GM23338 (cell line): ENCODE data around the gene RAPGEF4. TPM values are rescaled to one million over a fixed set of nuclear protein-coding genes. Genes with fewer than 3 reads are reported as not detected.

Source experiments
- ATAC-seq: fragments of 200-7000 bp; cut with Tn5 transposase; 3 replicates; pipeline ENCODE4 v1.9.1; 2020
- DNase-seq: peaks from one replicate; pipeline ENCODE4 v3.0.0-alpha.2; 2015; ENCODE audit warnings: low spot score
- H2AFZ ChIP-seq: fragments of 200-600 bp; sonication (generic); 2 replicates; pipeline ENCODE4 v1.8.0; 2016; ENCODE audit warnings: antibody characterized with exemption, mild to moderate bottlenecking, moderate library complexity
- H3F3A ChIP-seq: fragments of 200-600 bp; sonication (generic); replicated peaks from 2 replicates; pipeline ENCODE4 v1.8.0; 2017; ENCODE audit warnings: antibody characterized with exemption, mixed run types, low read depth
- H3K27ac ChIP-seq: fragments of 200-600 bp; sonication (generic); 2 replicates; pipeline ENCODE4 v1.6.1; 2016; ENCODE audit warnings: low read depth
- H3K27me3 ChIP-seq: fragments of 200-600 bp; sonication (generic); 2 replicates; pipeline ENCODE4 v1.8.0; 2016; ENCODE audit warnings: mild to moderate bottlenecking, mixed run types, moderate library complexity; ENCODE audit not compliant: insufficient read depth
- H3K36me3 ChIP-seq: fragments of 200-600 bp; sonication (generic); 2 replicates; pipeline ENCODE4 v1.8.0; 2016; ENCODE audit warnings: mild to moderate bottlenecking; ENCODE audit not compliant: insufficient read depth
- H3K4me1 ChIP-seq: fragments of 200-600 bp; sonication (generic); 2 replicates; pipeline ENCODE4 v1.8.0; 2016; ENCODE audit warnings: mild to moderate bottlenecking, moderate library complexity; ENCODE audit not compliant: insufficient read depth
- H3K4me2 ChIP-seq: fragments of 200-600 bp; sonication (generic); 2 replicates; pipeline ENCODE4 v1.7.1; 2017; ENCODE audit warnings: mixed run types
- H3K4me3 ChIP-seq: fragments of 200-600 bp; sonication (generic); 2 replicates; pipeline ENCODE4 v1.6.1; 2016; ENCODE audit warnings: mixed run types
- H3K79me2 ChIP-seq: fragments of 200-600 bp; sonication (generic); replicated peaks from 2 replicates; pipeline ENCODE4 v1.8.0; 2017; ENCODE audit warnings: mild to moderate bottlenecking; ENCODE audit not compliant: insufficient read depth
- H3K9me2 ChIP-seq: fragments of 200-600 bp; sonication (generic); 2 replicates; pipeline ENCODE4 v1.8.0; 2017; ENCODE audit not compliant: insufficient read depth
- H4K20me1 ChIP-seq: fragments of 200-600 bp; sonication (generic); replicated peaks from 2 replicates; pipeline ENCODE4 v1.8.0; 2017; ENCODE audit warnings: mild to moderate bottlenecking; ENCODE audit not compliant: insufficient read depth
- H3K27ac Mint-ChIP-seq: 2 replicates; pipeline ENCODE4 v1.8.0; 2020; ENCODE audit warnings: inconsistent platforms, mild to moderate bottlenecking, moderate library complexity, mixed read lengths
- H3K27me3 Mint-ChIP-seq: 3 replicates; pipeline ENCODE4 v1.8.0; 2022; ENCODE audit warnings: low read depth, mild to moderate bottlenecking, moderate library complexity, mixed read lengths, inconsistent platforms; ENCODE audit not compliant: insufficient read depth, poor library complexity
- H3K36me3 Mint-ChIP-seq: 3 replicates; pipeline ENCODE4 v1.8.0; 2021; ENCODE audit warnings: low read depth, mild to moderate bottlenecking, inconsistent platforms, moderate library complexity, mixed read lengths
- H3K4me1 Mint-ChIP-seq: 3 replicates; pipeline ENCODE4 v1.8.0; 2020; ENCODE audit warnings: mild to moderate bottlenecking, inconsistent platforms, mixed read lengths
- H3K4me3 Mint-ChIP-seq: 3 replicates; pipeline ENCODE4 v1.8.0; 2021; ENCODE audit warnings: moderate library complexity, mild to moderate bottlenecking, inconsistent platforms, mixed read lengths
- H3K9me3 Mint-ChIP-seq: 3 replicates; pipeline ENCODE4 v1.8.0; 2020; ENCODE audit warnings: moderate library complexity, mild to moderate bottlenecking, inconsistent platforms, mixed read lengths
- EZH2phosphoT487 ChIP-seq: fragments of 200-600 bp; sonication (generic); IDR thresholded peaks from one replicate; pipeline ENCODE4 v1.8.1; 2018; ENCODE audit warnings: antibody characterized with exemption; ENCODE audit not compliant: unreplicated experiment
- NANOG ChIP-seq: IDR thresholded peaks from 2 replicates; pipeline ENCODE4 v1.6.1; 2016; ENCODE audit warnings: antibody characterized with exemption, borderline replicate concordance
- ZNF331 ChIP-seq: fragments of 250-450 bp; sonication (Bioruptor Pico); IDR thresholded peaks from 2 replicates; pipeline ENCODE4 v1.5.0; 2020; ENCODE audit warnings: low read depth, mild to moderate bottlenecking, moderate library complexity
- polyA plus RNA-seq: library from polyadenylated mRNA; unstranded; fragments of >200 nt; fragmentation: Nextera tagmentation; extraction: Ambion mirVana; gene quantifications from 2 replicates; pipeline ENCODE4 v1.2.1, GENCODE V29; 2016
- total RNA-seq: library from RNA; depleted of rRNA; stranded (reverse); fragments of >200 nt; shearing (Covaris generic); gene quantifications from 2 replicates; pipeline ENCODE4 v1.2.3, GENCODE V29; 2014
- TF ChIP-seq, protein P1 (sequence below): fragments of 250-450 bp; sonication (Bioruptor Pico); IDR thresholded peaks from 2 replicates; pipeline ENCODE4 v1.5.0; 2020; ENCODE audit warnings: mild to moderate bottlenecking, moderate library complexity

The RAPGEF4 gene
- total and polyA plus RNA-seq, 2 experiments from 2014 or later, result 1.7 to 4.7 TPM

GRCh38 chr2:172734711-172735581, 699 bp upstream of the RAPGEF4 start:
- ATAC-seq (peak; percentile 33), DNase-seq (peak; percentile 62)
- Mint-ChIP-seq H3K4me1 (peaks cover 11% of the 10 kb centered on the region), H3K4me3 (peak overlapping the region; percentile 72), H3K27me3 (peaks cover 27% of the 10 kb centered on the region), H3K36me3 (no peaks in the 10 kb centered on the region), H3K9me3 (no peaks in the 10 kb centered on the region), H3K27ac (no peak overlapping the region)
- H3K36me3 ChIP-seq, result no peaks in the 10 kb centered on the region
- H3K4me1 ChIP-seq, result peaks cover 9% of the 10 kb centered on the region
- H2AFZ ChIP-seq, result peak overlapping the region; percentile 96
- H3F3A ChIP-seq, result no peaks in the 10 kb centered on the region
- no peak overlapping the region for H3K27ac ChIP-seq
- H3K79me2 ChIP-seq, result no peaks in the 10 kb centered on the region
- H3K27me3 ChIP-seq, result peaks cover 37% of the 10 kb centered on the region
- H3K9me2 ChIP-seq, result no peaks in the 10 kb centered on the region
- peak overlapping the region; percentile 78 for H3K4me3 ChIP-seq
- peak overlapping the region; percentile 86 for H3K4me2 ChIP-seq
- no peaks in the 10 kb centered on the region for H4K20me1 ChIP-seq
- TF ChIP-seq, protein P1, sequence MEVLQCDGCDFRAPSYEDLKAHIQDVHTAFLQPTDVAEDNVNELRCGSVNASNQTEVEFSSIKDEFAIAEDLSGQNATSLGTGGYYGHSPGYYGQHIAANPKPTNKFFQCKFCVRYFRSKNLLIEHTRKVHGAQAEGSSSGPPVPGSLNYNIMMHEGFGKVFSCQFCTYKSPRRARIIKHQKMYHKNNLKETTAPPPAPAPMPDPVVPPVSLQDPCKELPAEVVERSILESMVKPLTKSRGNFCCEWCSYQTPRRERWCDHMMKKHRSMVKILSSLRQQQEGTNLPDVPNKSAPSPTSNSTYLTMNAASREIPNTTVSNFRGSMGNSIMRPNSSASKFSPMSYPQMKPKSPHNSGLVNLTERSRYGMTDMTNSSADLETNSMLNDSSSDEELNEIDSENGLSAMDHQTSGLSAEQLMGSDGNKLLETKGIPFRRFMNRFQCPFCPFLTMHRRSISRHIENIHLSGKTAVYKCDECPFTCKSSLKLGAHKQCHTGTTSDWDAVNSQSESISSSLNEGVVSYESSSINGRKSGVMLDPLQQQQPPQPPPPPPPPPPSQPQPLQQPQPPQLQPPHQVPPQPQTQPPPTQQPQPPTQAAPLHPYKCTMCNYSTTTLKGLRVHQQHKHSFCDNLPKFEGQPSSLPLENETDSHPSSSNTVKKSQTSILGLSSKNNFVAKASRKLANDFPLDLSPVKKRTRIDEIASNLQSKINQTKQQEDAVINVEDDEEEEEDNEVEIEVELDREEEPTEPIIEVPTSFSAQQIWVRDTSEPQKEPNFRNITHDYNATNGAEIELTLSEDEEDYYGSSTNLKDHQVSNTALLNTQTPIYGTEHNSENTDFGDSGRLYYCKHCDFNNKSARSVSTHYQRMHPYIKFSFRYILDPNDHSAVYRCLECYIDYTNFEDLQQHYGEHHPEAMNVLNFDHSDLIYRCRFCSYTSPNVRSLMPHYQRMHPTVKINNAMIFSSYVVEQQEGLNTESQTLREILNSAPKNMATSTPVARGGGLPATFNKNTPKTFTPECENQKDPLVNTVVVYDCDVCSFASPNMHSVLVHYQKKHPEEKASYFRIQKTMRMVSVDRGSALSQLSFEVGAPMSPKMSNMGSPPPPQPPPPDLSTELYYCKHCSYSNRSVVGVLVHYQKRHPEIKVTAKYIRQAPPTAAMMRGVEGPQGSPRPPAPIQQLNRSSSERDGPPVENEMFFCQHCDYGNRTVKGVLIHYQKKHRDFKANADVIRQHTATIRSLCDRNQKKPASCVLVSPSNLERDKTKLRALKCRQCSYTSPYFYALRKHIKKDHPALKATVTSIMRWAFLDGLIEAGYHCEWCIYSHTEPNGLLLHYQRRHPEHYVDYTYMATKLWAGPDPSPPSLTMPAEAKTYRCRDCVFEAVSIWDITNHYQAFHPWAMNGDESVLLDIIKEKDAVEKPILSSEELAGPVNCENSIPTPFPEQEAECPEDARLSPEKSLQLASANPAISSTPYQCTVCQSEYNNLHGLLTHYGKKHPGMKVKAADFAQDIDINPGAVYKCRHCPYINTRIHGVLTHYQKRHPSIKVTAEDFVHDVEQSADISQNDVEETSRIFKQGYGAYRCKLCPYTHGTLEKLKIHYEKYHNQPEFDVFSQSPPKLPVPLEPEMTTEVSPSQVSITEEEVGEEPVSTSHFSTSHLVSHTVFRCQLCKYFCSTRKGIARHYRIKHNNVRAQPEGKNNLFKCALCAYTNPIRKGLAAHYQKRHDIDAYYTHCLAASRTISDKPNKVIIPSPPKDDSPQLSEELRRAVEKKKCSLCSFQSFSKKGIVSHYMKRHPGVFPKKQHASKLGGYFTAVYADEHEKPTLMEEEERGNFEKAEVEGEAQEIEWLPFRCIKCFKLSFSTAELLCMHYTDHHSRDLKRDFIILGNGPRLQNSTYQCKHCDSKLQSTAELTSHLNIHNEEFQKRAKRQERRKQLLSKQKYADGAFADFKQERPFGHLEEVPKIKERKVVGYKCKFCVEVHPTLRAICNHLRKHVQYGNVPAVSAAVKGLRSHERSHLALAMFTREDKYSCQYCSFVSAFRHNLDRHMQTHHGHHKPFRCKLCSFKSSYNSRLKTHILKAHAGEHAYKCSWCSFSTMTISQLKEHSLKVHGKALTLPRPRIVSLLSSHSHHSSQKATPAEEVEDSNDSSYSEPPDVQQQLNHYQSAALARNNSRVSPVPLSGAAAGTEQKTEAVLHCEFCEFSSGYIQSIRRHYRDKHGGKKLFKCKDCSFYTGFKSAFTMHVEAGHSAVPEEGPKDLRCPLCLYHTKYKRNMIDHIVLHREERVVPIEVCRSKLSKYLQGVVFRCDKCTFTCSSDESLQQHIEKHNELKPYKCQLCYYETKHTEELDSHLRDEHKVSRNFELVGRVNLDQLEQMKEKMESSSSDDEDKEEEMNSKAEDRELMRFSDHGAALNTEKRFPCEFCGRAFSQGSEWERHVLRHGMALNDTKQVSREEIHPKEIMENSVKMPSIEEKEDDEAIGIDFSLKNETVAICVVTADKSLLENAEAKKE (CRISPR knock-in tag), result no peak

DNA sequence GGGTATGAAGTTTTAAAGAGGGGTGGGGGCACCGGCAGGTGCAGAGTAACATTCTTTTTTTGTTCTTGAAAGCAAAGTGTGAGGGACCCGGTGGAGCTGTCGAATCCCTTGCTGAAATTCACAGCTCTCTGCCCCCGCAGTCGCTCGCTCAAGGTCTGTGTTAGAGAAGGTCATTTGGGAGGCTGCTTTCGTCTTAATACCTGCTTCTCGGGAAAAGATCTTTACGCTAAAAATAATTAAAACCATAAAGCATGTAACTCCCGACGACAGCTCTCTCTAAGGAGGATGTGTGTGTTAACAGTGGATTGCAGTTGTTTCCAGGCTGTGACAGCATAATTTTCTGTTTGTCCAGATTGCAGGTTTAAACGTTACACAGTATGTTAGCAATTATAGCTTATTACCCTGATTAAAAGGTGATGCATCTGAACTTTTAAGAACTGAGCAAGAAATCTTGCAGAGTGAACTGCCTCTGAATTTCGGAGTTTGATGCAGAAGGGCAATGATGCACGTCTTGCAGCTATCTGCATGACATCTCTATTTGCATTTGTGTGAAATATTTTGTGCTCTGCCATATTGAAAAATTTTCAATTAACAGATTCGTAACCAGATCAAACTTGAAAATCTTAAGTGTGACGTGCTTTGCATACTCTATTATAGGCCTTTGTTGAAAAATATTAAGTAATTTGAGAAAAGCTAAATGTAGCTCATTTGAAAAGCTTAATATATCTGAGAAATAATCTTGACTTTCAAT, 954 bp downstream of the RAPGEF4 start:
- ATAC-seq, result peak; percentile 39
- H4K20me1 ChIP-seq, result no peaks in the 10 kb centered on the region
- no peaks in the 10 kb centered on the region for H3K9me2 ChIP-seq
- no peaks in the 10 kb centered on the region for H3F3A ChIP-seq
- peaks cover 9% of the 10 kb centered on the region for H3K4me1 ChIP-seq
- no peaks in the 10 kb centered on the region for H3K36me3 Mint-ChIP-seq
- H3K36me3 ChIP-seq, result no peaks in the 10 kb centered on the region
- H3K27me3 ChIP-seq, result peaks cover 37% of the 10 kb centered on the region
- peak overlapping the region; percentile 97 for H2AFZ ChIP-seq
- peak overlapping the region; percentile 83 for H3K4me3 Mint-ChIP-seq
- H3K4me3 ChIP-seq, result peak overlapping the region; percentile 78
- no peak overlapping the region for H3K27ac Mint-ChIP-seq
- no peaks in the 10 kb centered on the region for H3K79me2 ChIP-seq
- H3K27ac ChIP-seq, result no peak overlapping the region
- DNase-seq, result peak; percentile 39
- peak overlapping the region; percentile 98 for H3K4me2 ChIP-seq
- peaks cover 10% of the 10 kb centered on the region for H3K4me1 Mint-ChIP-seq
- H3K27me3 Mint-ChIP-seq, result peaks cover 27% of the 10 kb centered on the region
- H3K9me3 Mint-ChIP-seq, result no peaks in the 10 kb centered on the region
- no peak for TF ChIP-seq EZH2phosphoT487
- TF ChIP-seq ZNF331 (CRISPR knock-in tag), result no peak
- TF ChIP-seq NANOG, result no peak
